ENCODE results near the gene PI4KA. TPM values are rescaled to one million over a fixed set of nuclear protein-coding genes. Genes with fewer than 3 reads are reported as not detected.
"Not testable (repeated sequence)": the region's sequence is repeated elsewhere in the genome, so short reads cannot be mapped to it uniquely, and the experiment has no call there.

PI4KA gene
- total RNA-seq, 2 donors from 2014 or later: 46.7 to 55.1 TPM

DNA sequence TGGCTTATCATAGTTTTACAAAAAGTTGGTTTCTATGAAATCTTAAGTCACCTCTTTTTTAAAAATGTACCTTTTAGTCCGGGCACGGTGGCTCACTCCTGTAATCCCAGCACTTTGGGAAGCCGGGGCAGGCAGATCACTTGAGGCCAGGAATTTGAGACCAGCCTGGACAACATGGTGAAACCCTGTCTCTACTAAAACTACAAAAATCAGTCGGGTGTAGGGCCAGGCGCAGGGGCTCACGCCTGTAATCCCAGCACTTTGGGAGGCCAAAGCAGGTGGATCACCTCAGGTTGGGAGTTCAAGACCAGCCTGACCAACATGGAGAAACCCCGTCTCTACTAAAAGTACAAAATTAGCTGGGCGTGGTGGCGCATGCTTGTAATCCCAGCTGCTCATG lies 158.8 kb downstream of the PI4KA start:
- not testable (repeated sequence) for H3K27ac ChIP-seq; H3K4me3 ChIP-seq; H3K36me3 ChIP-seq; DNase-seq (ENCODE audit: low spot score); H3K4me1 ChIP-seq; H3K27me3 ChIP-seq; H3K9me3 ChIP-seq

DNA sequence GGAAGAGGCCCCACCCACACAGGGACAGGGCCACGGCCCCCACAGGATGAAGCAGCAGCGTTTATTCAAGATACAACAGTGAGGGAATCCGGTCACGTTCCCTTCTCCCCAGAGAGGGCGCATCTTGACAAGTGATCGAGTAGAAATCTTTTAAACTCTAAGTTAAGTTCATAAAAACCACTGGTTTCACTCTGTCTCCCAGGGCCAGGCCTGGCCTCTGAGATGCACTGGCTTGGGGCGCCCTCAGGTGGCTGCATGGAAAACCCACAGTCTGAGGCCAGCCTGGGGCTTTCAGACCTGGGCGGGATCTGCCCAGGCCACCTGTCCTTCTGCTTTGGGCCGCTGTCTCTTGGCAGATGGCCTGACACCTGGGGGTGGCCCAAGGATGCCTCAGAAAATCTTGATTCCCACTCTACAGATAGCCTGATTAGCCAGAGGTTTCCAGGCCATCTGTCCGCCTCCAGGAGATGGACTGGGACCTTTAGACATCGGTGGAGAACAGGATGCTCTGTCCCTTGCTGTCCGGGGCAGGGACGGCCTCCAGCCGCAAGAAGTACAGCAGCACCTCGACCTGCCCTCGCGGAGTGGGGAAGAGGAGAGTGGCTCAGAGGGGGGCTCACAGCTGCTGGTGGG lies 161.0 kb downstream of the PI4KA start:
- not testable (repeated sequence) for H3K4me3 ChIP-seq, H3K9me3 ChIP-seq, H3K36me3 ChIP-seq, H3K27me3 ChIP-seq, H3K4me1 ChIP-seq
- TF ChIP-seq, protein P1, sequence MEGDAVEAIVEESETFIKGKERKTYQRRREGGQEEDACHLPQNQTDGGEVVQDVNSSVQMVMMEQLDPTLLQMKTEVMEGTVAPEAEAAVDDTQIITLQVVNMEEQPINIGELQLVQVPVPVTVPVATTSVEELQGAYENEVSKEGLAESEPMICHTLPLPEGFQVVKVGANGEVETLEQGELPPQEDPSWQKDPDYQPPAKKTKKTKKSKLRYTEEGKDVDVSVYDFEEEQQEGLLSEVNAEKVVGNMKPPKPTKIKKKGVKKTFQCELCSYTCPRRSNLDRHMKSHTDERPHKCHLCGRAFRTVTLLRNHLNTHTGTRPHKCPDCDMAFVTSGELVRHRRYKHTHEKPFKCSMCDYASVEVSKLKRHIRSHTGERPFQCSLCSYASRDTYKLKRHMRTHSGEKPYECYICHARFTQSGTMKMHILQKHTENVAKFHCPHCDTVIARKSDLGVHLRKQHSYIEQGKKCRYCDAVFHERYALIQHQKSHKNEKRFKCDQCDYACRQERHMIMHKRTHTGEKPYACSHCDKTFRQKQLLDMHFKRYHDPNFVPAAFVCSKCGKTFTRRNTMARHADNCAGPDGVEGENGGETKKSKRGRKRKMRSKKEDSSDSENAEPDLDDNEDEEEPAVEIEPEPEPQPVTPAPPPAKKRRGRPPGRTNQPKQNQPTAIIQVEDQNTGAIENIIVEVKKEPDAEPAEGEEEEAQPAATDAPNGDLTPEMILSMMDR (IDR thresholded peaks at IDR 0.05): peak; percentile 49 to 68
- DNase-seq (ENCODE audit: low spot score): peak; percentile 88
- peak overlapping the region in 1 of 2 donors; percentile 51 for H3K27ac ChIP-seq

DNA sequence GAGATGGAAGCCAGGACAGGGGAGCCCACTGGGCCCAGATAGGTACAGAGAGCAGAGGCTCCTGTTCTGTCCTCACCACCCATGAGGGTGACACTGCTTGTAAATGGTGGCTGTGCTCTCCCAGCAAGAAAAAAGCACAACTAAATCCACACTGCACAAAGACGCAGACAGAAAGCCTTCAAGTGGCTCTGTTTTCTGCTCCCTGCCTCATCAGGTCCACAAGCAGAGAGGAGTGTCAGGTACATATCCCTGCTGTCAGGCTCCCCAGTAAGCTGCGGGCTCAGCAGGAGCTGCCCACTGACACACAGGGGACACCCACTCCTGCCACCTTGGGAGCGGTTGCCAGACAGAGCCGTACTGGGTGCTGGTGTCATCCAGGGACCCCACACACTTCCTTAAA lies 162.6 kb downstream of the PI4KA start:
- H3K27me3 ChIP-seq; H3K4me3 ChIP-seq; H3K4me1 ChIP-seq; H3K36me3 ChIP-seq; H3K9me3 ChIP-seq; DNase-seq (ENCODE audit: low spot score); H3K27ac ChIP-seq: not testable (repeated sequence)

DNA sequence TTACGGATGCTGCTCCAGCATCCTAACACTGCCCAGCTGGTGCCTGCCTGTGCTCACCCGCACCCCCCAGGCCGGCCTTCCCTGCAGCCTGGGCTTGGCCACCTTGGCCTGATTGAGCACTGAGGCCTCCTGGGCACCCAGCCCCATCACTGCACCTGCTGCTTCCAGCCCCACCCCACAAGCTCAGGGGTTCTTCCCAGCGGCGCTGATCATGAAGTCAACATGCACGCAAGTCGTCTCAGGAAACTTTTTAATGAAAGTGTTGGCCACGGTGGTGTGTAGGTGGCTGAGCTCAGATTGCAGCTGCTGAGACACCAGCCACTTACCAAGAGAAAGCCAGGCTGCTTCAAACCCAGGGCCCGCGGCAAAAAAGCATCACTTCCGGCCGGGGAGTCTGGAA lies 163.4 kb downstream of the PI4KA start:
- DNase-seq (ENCODE audit: low spot score); H3K9me3 ChIP-seq; H3K36me3 ChIP-seq; H3K27ac ChIP-seq; H3K27me3 ChIP-seq; H3K4me3 ChIP-seq; H3K4me1 ChIP-seq: not testable (repeated sequence)

DNA sequence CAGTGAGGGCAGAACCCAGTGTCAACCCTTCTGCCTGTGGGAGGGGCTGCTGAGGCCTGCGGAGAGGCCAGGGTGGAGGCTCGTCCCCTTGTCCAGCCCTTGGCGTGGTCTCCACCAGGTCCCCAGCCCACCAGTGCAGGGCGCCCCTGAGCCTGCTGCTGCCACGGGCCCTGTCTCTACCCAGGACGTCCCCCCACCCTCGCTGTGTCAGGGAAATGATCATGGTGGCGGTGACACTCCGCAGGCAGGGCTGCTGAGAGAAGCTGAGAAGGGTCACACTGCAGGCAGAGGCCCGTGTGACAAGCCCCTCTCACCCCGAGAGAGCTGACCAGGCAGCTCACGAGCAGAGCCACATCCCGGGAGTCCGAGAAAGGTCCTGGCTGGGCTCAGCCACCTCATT lies 164.4 kb downstream of the PI4KA start:
- H3K4me3 ChIP-seq; H3K27me3 ChIP-seq; H3K27ac ChIP-seq; DNase-seq (ENCODE audit: low spot score); H3K36me3 ChIP-seq; H3K4me1 ChIP-seq; H3K9me3 ChIP-seq: not testable (repeated sequence)

DNA sequence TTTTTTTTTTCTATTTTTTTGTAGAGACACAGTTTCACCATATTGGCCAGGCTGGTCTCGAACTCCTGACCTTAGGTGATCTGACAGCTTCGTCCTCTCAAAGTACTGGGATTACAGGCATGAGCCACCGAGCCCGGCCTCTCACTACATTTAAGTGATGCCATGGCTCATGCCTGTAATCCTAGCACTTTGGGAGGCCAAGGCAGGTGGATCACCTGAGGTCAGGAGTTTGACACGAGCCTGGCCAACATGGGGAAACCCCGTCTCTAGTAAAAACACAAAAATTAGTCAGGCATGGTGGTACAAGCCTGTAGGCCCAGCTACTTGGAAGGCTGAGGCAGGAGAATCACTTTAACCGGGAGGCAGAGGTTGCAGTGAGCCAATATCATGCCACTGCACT lies 165.7 kb downstream of the PI4KA start:
- not testable (repeated sequence) for H3K4me1 ChIP-seq; H3K27ac ChIP-seq; H3K27me3 ChIP-seq; DNase-seq (ENCODE audit: low spot score); H3K9me3 ChIP-seq; H3K36me3 ChIP-seq; H3K4me3 ChIP-seq

DNA sequence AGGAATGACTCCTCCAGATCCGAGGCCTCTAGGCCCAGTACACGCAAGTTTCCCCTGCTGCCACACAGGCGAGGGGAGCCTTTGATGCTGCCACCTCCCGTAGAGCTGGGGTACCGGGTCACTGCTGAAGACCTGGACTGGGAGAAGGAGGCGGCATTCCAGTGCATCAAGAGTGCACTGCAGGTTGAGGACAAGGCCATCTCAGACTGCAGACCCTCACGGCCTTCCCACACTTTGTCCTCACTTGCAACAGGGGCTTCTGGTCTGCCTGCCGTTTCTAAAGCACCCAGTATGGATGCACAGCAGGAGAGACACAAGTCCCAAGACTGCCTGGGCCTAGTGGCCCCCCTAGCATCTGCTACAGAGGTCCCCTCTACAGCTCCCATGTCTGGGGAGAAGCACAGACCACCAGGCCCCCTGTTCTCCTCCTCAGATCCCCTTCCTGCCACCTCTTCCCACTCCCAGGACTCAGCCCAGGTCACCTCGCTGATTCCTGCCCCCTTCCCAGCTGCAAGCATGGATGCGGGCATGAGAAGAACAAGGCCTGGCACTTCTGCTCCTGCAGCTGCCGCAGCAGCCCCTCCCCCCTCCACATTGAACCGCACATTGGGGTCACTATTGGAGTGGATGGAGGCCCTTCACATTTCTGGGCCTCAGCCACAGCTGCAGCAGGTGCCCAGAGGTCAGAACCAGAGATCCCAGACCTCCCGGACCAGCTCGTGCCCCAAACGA lies 167.9 kb downstream of the PI4KA start:
- H3K4me3 ChIP-seq; H3K27ac ChIP-seq; H3K4me1 ChIP-seq; H3K27me3 ChIP-seq; DNase-seq (ENCODE audit: low spot score); H3K9me3 ChIP-seq; H3K36me3 ChIP-seq: not testable (repeated sequence)

DNA sequence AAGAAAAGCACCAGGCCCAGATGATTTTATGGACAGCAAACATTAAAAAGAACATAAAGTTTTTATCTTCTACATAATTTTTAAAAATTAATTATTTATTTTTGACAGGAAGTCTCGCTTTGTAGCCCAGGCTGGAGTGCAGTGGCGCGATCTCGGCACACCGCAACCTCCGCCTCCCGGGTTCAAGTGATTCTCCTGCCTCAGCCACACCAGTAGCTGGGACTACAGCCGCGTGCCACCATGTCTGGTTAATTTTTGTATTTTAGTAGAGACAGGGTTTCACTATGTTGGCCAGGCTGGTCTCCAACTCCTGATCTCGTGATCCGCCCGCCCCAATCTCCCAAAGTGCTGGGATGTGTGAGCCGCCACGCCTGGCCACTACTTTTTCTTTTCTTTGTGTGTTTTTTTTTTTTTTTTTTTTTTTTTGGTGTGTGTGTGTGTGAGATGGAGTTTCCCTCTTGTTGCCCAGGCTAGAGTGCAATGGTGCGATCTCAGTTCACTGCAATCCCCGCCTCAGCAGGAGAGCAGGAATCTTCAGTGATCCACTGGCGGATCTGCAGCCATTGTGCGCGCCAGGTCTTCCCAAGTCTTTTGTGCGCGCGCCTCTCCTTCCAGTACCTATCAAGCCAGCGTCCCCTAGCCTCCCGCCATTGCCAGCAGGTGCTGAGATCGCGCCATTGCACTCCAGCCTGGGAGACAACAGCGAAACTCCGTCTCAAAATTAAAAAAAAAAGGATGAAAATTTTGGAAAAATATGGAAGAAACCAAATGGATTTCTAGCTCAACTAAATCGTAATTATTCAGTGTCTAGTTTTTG lies 171.0 kb downstream of the PI4KA start:
- H3K4me3 ChIP-seq; H3K27ac ChIP-seq; H3K9me3 ChIP-seq; H3K36me3 ChIP-seq; H3K27me3 ChIP-seq; DNase-seq (ENCODE audit: low spot score); H3K4me1 ChIP-seq: not testable (repeated sequence)

DNA sequence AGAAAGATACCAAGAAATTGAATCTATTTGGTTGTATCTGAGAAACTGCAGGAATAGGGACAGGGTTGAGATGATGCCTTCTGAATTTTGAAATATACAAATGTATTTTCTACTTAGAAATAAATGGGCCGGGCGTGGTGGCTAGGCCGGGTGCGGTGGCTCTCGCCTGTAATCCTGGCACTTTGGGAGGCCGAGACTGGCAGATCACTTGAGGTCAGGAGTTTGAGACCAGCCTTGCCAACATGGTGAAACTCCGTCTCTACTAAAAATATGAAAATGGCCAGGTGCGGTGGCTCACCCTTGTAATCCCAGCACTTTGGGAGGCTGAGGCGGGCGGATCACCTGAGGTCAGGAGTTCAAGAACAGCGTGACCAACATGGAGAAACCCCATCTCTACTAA lies 172.8 kb downstream of the PI4KA start:
- not testable (repeated sequence) for H3K36me3 ChIP-seq; H3K27ac ChIP-seq; DNase-seq (ENCODE audit: low spot score); H3K4me1 ChIP-seq; H3K27me3 ChIP-seq; H3K9me3 ChIP-seq; H3K4me3 ChIP-seq

DNA sequence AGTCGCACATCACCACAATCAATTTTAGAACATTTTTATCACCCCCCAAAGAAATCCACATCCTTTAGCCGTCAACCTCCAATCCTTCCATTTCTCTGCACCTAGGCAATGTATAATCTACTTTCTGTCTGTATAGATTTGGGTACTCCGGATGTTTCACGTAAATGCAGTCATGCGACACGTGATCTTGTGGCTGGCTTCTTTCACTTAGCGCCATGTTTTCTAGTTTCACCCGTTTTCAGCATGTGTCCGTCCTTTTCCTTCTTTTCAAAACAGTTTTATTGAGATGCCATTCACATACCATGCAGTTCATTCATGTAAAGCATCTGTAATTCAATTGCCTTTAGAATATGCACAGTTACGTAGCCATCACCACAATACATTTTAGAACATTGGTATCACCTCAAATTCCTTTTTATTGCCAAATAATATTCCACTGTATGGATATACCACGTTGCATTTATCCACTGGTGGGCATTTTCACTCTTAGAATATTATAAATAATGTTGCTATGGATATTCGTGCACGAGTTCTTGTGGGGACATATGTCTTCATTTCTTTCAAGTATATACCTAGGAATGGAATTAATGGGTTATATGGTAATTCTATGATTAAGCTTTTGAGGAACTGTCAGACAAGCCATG lies 179.7 kb downstream of the PI4KA start:
- not testable (repeated sequence) for DNase-seq (ENCODE audit: low spot score); H3K27me3 ChIP-seq; H3K4me1 ChIP-seq; H3K27ac ChIP-seq; H3K36me3 ChIP-seq; H3K4me3 ChIP-seq; H3K9me3 ChIP-seq
